T-helper 1 cell treated with Interleukin-12 subunit alpha and Interleukin-12 subunit beta and Interleukin-4 antibody, amounts not matched to agents 30 ng/mL and 1 ng/mL, for 36 hours (primary cell): ENCODE measurements around the gene IL2RG. TPM values are rescaled to one million over a fixed set of nuclear protein-coding genes. Genes with fewer than 3 reads are reported as not detected.

Experiments used
- intact Hi-C: fragments of 100-400 bp; cut with micrococcal nuclease; formaldehyde crosslinking; loops from one replicate; pipeline ENCODE4 v1.15.1; 2024
- total RNA-seq: library from RNA; stranded (reverse); gene quantifications from 2 replicates; pipeline ENCODE4 v1.2.3, GENCODE V29; 2022

The IL2RG gene
- total RNA-seq, 1 donor from 2014 or later = 752 TPM

DNA sequence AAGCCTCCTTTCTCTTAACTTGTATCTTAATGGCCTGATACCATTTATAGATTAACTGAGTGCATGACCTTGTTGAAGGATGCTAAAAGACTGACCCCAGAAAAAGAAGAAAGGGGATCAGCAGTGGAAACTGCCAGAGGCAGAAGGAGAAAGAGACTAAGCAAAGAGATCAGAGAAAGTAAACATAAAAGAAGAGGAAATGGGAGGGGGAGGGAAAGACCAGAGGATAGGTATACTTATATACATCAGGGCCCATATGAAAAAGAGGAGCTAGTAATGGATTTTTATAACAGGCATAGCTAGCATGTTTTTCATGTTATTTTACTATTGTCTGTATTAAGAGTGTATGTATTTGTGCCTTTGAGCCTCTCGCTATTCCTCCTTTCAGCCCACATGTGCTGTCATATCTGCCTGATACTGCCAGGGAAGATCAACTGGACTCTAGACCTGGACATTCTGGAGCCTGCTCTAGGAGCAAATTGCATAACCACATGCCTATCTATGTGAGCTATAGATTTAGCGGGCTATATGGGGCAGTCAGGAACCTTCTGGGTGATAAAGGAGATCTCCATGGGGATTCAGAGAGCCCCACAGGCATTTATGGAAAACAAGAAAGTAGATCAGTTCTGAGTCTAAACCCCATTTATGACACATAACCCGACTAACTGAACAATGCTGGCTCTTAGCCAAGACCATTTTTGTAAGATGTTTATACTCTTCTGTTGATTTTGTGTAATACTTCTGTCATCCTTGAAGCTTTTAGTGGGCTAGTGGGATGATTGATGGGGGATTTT, 29.9 kb downstream of the IL2RG start:
- intact Hi-C loops = no loop called here

GRCh38 chrX:71070531-71070930, 40.8 kb downstream of the IL2RG start:
- intact Hi-C loops = no loop called here

- intact Hi-C loops = loop anchor here (1.0 to 2.0 kb wide), 10 partner anchors 15 to 935 kb away; partner anchors contain the start of genes FOXO4, IGBP1, IL2RG and NONO
Measured at GRCh38 chrX:71068044-71068918, 43.1 kb downstream of the IL2RG start, which contains the start of gene SNX12. Gene SNX12, minus strand, starts transcription at chrX:71068334. Its CDS starts 28 bp downstream, at chrX:71068306.

- intact Hi-C loops = loop anchor here (1.0 to 2.0 kb wide), 10 partner anchors 15 to 934 kb away; partner anchors contain the start of genes FOXO4, IGBP1, IL2RG and NONO
Measured at GRCh38 chrX:71067712-71068043, 43.7 kb downstream of the IL2RG start.

DNA sequence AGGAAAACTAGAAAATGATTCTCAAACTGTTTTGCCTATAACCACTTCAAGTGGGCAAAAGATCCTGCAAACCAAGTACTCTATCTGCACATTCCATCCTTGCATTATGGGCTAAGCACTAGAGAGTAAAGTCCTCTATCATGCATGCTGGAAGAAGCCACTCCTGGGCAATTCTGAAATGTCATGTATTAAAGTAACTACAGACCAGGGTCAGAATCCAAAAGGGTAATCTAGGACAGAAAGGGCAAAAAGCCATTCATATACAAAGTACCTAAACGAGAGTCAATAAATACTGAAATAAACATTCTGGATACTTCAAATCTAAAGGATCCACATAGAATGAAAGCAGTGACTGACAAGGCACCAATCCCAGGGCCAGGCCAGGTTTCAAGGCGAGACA, 44.3 kb downstream of the IL2RG start:
- intact Hi-C loops = no loop called here

- intact Hi-C loops = no loop called here
Measured at GRCh38 chrX:71060127-71060526, 51.2 kb downstream of the IL2RG start.

DNA sequence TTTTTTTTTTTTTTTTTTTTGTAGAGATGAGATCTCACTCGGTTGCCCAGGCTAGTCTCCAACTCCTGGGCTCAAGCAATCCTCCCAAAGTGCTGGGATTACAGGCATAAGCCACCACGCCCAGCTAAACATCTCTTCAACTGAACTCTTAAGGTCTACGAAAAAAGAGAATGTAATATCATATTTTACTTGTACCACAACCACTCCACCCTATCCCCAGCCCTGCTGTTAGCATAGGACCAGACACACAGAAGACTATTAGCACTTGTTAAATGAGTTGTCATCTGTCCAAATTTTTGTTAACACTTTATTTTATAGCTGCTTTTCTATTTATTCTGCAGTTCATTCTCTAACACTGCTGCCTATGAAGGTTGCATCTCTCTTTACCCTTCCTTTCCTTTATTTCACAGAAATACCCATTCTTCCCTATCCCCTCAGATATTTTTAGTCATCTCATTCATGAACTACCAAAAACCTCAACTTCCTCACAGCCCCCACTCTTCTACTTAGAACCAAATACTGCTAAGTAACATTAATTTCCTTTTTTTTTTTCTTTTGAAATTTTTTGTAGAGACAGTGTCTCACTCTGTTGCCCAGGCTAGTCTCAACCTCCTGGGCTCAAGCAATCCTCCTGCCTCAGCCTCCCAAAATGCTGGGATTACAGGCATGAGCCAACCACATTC, 53.4 kb downstream of the IL2RG start:
- intact Hi-C loops = no loop called here

Other genes with a start within 250 kb of the IL2RG start
- not detected in 2 replicates for gene TEX11, start 202.9 kb downstream of the IL2RG start, total RNA-seq
- not detected in 2 replicates for gene SLC7A3, start 180.5 kb downstream of the IL2RG start, total RNA-seq
- 43.9 and 47.0 TPM in 2 replicates for gene SNX12, start 43.2 kb downstream of the IL2RG start, total RNA-seq
- 11.0 and 11.3 TPM in 2 replicates for gene FOXO4, start 15.7 kb downstream of the IL2RG start, total RNA-seq
- 25.9 and 39.8 TPM in 2 replicates for gene CXorf65, start 4.8 kb downstream of the IL2RG start, total RNA-seq
- 74.6 and 87.2 TPM in 2 replicates for gene MED12, start 7.0 kb upstream of the IL2RG start, total RNA-seq
- 2.3 and 3.1 TPM in 2 replicates for gene NLGN3, start 33.3 kb upstream of the IL2RG start, total RNA-seq
- not detected in 2 replicates for gene GJB1, start 111.6 kb upstream of the IL2RG start, total RNA-seq
- 13.5 and 16.3 TPM in 2 replicates for gene ZMYM3, start 142.6 kb upstream of the IL2RG start, total RNA-seq
- 436 and 444 TPM in 2 replicates for gene NONO, start 172.1 kb upstream of the IL2RG start, total RNA-seq
- 5.3 and 6.2 TPM in 2 replicates for gene ITGB1BP2, start 190.2 kb upstream of the IL2RG start, total RNA-seq